Left cardiac atrium (tissue), 4 donors: ENCODE results near the gene SLC38A4. TPM values are rescaled to one million over a fixed set of nuclear protein-coding genes. Genes with fewer than 3 reads are reported as not detected.
"Not testable (repeated sequence)": the region's sequence is repeated elsewhere in the genome, so short reads cannot be mapped to it uniquely, and the experiment has no call there.

Experiments used
- ATAC-seq, 2 donors: fragments of 200-7000 bp; cut with Tn5 transposase; one replicate each; pipeline ENCODE4 v1.9.1; 2020; ENCODE audit warnings: mild to moderate bottlenecking in 2 of 2, moderate library complexity in 2 of 2
- DNase-seq: peaks from one replicate; pipeline ENCODE4 v3.0.0-alpha.2; 2020
- intact Hi-C, 2 donors: fragments of 100-400 bp; cut with DNase I; formaldehyde crosslinking; loops; one replicate each; pipeline versions ENCODE4 v1.14.1 to v1.15.1; 2022 to 2023
- long read RNA-seq: library from polyadenylated mRNA; unstranded; transcript quantifications from one replicate; pipeline ENCODE4 v2.0.0, GENCODE V29; 2021
- total RNA-seq, 2 donors: library from RNA; stranded (reverse); fragmentation: NEBNext Ultra II Directional; extraction: Animal tissue kit (Norgen Biotek cat#: 25700); gene quantifications; one replicate each; pipeline ENCODE4 v1.2.1, GENCODE V29; 2021
- donor health status: DM: no; HTN: yes; CAD: no.
- donor health status: DM: no; HTN: yes; CAD: no; lungs with severe emphysema.
- donor health status: DM: yes; HTN: yes; CAD: no.
- donor health status: Dilated cardiomyopathy.

SLC38A4 gene
- total RNA-seq = 1 to 10 TPM in 1 of 2 donors, under 1 TPM in 1; 0.52 to 3.3 TPM
- long read RNA-seq, partial matches to known transcripts = 0 of 2 reads
- long read RNA-seq, other reads (novel, unspliced or antisense) = 2 of 2 reads

GRCh38 chr12:46825591-46826414 is at the start of gene SLC38A4:
SLC38A4 (minus strand) TSS chr12:46825997; CDS start chr12:46793071, 32,926 bp downstream.
- DNase-seq = peak; percentile 26
- peak; percentile 90 to 94 for ATAC-seq
- intact Hi-C loops = no loop called here

DNA sequence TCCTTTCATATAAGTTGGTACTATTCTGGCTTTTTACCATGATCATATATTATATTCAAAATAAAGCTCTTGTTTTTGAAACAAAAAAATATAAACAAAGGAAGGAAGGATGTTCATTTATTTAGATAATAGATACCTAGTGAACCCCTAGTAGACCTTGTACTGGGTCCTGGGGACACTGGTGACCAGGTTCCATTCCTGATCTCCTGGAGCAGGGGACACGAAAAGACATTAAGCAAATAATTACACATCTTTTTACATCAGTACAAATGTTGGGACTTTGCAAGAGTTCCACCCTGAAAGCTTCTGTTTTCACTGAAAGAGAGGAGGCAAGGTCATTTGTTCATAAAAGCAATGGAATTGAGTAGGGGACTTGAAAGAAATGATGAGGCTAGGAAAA is 49.3 kb upstream of the SLC38A4 start:
- intact Hi-C loops = no loop called here
- DNase-seq (no peak), ATAC-seq (no peak)

GRCh38 chr12:46874642-46875041 is 48.8 kb upstream of the SLC38A4 start:
- peak; percentile 41 to 52 for ATAC-seq
- intact Hi-C loops = no loop called here
- peak; percentile 20 for DNase-seq

- DNase-seq (no peak), ATAC-seq (no peak)
- intact Hi-C loops = no loop called here
These were observed 46.3 kb upstream of the SLC38A4 start for GRCh38 chr12:46872135-46872534.

DNA sequence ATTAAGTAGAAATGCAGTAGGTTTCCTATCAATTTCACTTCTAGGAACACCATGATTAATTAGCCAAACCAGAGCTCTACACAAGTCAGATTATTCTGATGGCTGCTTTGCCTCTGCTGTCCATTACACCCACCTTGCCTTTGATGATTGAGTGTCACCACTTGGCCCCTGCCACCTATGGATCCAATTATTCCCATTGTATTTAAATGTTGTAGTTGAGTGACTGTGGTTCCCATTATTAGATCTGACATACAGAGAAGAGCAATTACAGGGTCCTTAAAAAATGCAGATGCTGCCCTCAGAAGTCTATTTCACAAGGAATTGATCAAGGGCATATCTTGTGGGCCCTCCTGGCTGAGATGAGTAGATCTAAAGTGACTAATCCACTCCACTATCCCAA is 39.5 kb upstream of the SLC38A4 start:
- ATAC-seq (no peak), DNase-seq (no peak)
- intact Hi-C loops = no loop called here

GRCh38 chr12:46858368-46858767 is 32.6 kb upstream of the SLC38A4 start:
- no peak for DNase-seq
- intact Hi-C loops = no loop called here
- ATAC-seq = no peak

GRCh38 chr12:46857486-46857885 is 31.7 kb upstream of the SLC38A4 start:
- ATAC-seq = no peak
- intact Hi-C loops = no loop called here

GRCh38 chr12:46855760-46856159 is 30.0 kb upstream of the SLC38A4 start:
- intact Hi-C loops = no loop called here
- DNase-seq (no peak), ATAC-seq (no peak)

More at GRCh38 chr12:46857486-46857885, 31.7 kb upstream of the SLC38A4 start:
- DNase-seq = no peak

- intact Hi-C loops, ATAC-seq, DNase-seq: not testable (repeated sequence)
These were observed 28.4 kb upstream of the SLC38A4 start for GRCh38 chr12:46854188-46854587.

DNA sequence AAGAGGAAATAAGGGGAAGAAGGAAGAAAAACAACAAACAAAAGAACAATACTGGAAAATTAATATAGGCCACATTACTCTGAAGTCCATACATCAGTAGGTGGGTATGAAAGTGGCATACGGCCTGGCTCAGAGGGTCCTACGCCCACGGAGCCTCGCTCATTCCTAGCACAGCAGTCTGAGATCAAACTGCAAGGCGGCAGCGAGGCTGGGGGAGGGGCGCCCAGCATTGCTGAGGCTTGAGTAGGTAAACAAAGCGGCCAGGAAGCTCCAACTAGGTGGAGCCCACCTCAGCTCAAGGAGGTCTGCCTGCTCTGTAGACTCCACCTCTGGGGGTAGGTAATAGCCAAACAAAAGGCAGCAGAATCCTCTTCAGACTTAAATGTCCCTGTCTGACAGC is 23.0 kb upstream of the SLC38A4 start:
- intact Hi-C loops, DNase-seq, ATAC-seq: not testable (repeated sequence)

DNA sequence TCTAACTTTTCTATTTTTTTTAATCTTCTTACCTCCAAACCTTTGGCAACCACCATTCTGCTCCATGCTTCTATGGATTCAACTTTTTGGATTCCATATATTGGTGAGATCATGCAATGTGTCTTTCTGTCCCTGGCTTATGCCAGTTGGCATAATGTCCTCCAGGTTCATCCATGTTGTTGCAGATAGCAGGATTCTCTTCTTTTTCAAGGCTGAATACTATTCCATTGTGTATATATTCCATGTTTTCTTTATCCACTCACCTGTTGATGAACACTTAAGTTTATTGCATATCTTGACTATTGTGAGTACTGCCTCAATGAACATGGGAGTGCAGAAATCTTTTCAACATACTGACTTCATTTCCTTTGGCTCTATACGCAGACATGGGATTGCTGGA is 21.2 kb upstream of the SLC38A4 start:
- no peak for ATAC-seq
- no peak for DNase-seq
- intact Hi-C loops = no loop called here

DNA sequence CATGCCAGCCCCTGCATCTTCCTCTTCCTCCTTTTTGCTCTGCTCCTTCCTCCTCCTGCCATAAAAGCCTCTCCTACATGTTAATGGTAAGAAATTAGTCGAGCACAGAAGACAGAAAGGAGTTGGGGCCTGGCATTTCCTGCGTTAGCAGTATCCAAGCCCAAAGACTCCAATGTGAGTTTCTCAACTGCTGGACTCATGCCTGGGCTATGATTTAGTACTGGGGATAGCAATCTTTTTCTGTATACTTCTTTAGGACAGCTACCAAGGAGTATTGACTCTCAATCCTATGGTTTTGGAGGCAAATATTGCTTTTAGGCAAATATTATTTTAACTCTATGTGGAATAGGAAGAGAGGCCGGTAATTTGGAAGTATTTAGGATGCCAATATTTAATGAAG is 18.0 kb upstream of the SLC38A4 start:
- no peak for ATAC-seq
- DNase-seq = no peak
- intact Hi-C loops = no loop called here

GRCh38 chr12:46841891-46842290 is 16.1 kb upstream of the SLC38A4 start:
- DNase-seq (no peak), ATAC-seq (no peak)
- intact Hi-C loops = no loop called here

GRCh38 chr12:46839964-46840363 is 14.2 kb upstream of the SLC38A4 start:
- intact Hi-C loops = no loop called here
- ATAC-seq = no peak
- DNase-seq = no peak

DNA sequence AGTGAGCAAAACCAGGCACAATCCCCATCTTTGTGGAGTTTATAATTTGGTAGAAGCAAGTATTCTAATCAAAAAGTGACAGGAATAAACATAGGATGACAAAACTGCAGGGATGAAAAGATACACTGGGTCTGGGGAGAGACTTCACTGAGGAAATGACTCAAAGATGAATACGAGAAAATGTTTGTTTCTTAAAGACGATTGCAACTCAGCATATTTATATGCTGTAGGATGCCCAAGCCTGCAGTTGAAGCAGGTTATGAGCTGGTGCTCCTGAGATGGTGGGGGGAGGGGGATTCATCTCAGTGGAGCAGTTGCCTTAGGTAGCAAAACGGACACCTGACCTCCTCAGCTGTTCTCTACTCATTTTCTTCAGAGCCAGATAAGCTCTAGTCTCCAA is 13.4 kb upstream of the SLC38A4 start:
- intact Hi-C loops = no loop called here
- DNase-seq (no peak), ATAC-seq (no peak)

DNA sequence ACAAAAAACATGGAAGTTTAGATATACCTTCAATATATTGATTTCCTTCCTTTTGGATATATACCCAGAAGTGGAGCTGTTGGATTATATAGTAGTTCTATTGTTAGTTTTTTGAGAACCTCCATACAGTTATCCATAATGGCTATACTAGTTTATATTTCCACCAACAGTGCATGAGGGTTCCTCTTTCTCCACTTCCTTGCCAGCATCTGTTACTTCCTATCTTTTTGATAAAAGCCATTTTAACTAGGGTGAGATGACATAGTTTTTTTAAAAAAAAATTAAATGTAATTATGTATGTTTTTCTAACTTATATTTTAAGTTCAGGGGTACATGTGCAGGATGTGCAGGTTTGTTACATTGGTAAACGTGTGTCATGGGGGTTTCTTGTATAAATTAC is 10.0 kb upstream of the SLC38A4 start:
- ATAC-seq = no peak
- no peak for DNase-seq
- intact Hi-C loops = no loop called here

- DNase-seq (no peak), ATAC-seq (peak in 1 of 2 donors; percentile 36)
- intact Hi-C loops = no loop called here
These were observed 6.4 kb upstream of the SLC38A4 start for GRCh38 chr12:46832130-46832704.

DNA sequence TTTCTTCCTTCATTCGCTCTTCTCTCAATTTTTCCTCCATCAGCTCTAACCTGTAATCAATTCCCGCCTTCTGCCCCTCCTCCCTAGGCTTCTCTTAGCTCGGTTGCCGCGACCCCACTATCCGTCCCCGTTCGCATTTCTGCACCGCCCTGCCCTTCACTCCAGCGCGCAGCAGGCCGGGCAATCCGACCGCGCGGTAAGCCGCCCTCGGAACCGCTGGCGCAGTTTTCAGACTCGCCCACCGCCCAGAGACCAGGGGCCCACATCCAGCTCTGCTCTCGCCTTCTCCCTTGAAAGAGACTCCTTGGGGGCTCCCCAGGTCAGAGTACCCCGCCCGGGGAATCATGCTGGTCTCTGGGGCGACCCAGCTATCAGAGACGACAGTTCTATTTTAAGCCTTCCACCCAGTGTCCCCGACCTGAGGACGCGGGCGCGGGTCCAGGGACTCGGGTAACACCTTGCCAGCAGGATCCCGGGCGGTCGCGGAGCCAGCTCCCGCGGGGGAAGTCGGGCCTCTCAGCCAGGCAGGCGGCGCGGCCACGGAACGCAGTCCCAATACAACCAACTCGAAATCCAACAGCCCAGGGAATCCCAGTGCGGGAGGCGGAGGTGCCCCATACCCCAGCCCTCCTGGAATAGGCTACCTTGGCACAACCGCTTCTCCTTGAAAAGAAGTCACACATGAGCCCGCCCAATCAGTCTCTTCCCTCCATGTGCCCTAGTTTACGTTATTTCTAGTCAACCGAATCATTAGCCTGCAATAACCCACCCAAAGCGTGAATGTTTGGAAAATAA is 5.7 kb upstream of the SLC38A4 start:
- intact Hi-C loops = no loop called here
- peak; percentile 64 for DNase-seq
- peak; percentile 89 to 91 for ATAC-seq

- intact Hi-C loops = no loop called here
- DNase-seq (no peak), ATAC-seq (peak; percentile 34 to 72)
These were observed 5.0 kb upstream of the SLC38A4 start for GRCh38 chr12:46830731-46831334.
